NCI-H1436 (cell line): ENCODE measurements around the gene LRRC38.

Experiments used
- DNase-seq: peaks from one replicate; lab custom pipeline; 2025; lab: John Stamatoyannopoulos, UW

Gene LRRC38

DNA sequence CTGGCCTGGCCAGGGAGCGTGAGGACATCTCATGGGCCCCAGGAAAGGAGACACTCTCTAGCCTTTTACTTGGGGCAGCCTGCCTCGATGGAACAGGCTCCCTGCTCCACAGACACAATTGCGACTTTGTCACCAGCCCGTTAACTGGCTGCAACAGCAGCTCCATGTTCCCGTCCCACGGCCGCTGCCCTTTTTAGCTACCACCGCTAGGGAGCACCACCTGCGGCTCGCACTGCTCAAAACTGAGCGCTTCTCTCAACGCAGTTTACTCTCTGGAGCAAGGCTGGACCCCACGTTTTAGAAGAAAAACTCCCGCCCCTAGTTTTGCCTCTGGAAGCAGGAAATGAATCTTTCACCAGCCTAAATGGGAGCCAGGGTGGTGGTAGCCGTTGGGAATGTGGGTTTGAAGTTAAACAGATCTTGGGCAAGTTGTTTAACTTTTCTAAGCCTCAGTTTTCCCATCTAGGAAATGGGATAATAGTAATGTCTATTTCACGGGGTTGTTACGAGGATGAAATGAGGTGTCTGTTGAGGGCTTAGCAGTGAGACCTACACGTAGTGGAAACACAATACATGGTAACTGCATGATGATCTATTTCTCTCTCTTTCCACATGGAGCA, 3.5 kb upstream of the LRRC38 start:
- DNase-seq: no peak

DNA sequence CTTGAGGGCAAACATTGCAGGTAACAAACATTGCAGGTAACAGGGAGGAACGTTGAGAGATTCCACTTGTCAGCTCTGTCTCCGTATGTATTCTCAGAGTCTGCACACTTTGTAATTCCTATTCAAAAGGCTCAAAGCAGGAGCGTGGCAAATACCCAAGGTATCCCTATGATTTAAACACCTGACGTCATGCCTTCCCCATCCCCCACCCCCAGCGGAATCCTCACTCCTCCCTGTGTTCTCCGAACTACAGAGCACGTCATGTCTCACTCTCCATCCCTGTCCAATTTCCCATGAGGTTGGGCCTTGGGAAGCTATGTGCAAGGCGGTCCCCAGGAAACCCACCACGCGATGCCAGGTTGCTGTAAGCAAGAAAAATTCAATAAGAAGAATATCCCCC, 2.8 kb upstream of the LRRC38 start:
- DNase-seq: no peak

DNA sequence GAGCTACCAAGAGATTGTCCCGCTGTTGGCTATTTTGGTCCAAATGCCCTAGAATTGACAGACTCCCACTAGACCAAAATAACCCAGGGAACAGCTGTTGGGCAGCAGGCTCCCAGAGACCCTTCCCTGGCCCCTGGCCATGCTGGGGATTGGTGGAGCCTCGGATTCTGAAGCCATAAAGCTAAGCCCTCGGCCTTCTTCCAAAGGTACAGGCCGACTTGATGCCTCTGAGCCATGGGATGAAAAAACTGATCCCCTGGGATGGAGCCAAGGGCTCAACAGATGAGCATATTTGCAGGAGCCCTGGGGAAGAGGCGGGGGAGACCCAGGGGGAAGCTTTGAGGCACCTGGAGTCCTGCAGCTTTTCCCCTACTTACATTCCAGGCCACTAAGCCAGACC, 1.0 kb upstream of the LRRC38 start:
- no peak for DNase-seq

DNA sequence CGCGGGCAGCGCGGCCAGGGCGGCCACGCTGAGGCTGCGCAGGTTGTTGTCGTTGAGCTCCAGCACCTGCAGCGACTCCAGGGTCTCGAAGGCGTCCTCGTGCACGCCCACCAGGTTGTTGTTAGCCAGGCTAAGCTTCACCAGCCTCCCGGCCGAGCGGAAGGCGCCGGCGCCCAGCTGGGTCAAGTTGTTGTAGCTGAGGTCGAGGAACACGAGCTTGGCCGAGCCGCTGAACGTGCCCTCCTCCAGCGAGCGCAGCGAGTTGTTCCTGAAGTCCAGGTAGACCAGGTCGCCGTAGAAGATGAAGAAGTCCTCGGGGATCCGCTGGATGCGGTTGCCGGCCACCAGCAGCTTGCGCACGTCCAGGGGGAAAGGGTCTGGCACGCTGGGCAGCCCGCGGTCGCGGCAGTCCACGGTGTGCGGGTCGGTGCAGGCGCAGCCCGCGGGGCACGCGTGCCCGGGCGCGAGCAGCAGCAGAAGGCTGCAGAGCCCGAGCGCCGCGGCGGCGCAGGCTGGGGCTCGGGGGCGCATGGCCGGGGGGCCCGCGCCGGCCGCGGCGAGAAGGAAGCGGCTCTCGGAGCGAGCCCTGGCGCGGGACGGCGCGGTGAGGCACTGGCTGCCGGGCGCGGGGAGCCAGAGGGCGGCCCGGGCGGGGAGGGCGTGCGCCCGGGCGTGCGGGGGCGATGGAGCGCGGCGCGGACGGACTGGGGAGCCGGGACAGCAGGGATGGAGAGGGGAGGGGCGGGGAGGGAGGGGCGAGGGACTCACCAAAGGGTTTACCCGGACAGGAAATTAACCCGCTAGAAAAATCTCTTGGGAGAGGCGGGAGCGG, 524 bp downstream of the LRRC38 start:
- DNase-seq: no peak

DNA sequence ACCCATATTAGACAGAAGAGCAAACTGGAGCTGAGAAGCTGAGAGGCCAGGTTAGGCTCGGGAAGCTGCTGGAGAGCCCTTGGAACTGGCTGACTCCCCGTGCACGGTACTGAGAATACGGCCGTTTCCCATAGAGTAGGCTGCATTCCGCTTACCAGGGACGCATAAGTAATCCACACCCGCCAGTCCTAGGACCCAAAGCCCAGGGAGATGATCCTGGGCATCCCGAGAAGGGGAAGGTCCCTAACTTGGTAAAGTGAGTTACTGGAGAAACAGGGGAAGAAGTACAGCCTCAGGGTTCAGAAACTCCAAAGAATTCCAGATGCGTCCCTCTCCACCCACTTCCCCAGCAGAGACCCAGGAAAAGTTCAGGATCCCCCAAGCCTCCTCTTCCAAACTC, 1.3 kb downstream of the LRRC38 start:
- DNase-seq: no peak

DNA sequence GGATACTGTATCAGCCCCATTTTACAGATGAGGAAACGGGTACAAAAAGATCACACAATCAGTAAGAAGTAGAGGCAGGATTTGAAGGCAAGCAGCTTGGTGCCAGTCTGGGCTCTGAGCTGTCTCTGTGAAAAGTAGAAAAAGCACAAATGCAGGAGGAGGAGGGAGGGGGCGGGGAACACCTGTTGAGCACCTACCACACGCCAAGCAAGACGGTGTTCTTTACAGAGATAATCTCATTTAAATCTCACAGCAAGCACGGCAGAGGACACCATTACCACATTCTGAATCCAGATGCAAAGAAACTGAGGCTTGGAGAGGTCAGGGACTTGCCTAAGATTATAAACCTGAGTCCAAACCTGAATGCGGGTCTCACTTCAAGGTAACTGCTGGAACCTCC, 3.3 kb downstream of the LRRC38 start:
- no peak for DNase-seq

DNA sequence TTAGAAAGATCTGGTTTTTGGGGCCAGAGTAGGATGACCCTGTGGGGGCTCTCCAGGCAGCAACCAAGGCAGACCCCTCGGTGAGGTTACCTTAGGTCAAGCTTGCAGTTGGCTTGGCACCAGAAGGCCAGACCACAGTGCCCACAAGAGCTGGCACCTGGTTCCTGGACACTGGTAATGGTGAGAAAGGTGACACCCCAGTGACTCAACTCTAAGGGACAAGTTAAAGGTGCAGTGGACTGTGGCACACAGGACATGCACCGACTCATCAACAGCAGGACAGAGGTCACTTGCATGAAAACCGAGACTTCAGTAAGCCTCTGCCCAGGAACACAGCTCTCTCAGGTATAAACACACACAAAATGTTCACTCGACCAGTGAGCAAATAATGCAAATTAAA, 6.7 kb downstream of the LRRC38 start:
- DNase-seq: no peak

DNA sequence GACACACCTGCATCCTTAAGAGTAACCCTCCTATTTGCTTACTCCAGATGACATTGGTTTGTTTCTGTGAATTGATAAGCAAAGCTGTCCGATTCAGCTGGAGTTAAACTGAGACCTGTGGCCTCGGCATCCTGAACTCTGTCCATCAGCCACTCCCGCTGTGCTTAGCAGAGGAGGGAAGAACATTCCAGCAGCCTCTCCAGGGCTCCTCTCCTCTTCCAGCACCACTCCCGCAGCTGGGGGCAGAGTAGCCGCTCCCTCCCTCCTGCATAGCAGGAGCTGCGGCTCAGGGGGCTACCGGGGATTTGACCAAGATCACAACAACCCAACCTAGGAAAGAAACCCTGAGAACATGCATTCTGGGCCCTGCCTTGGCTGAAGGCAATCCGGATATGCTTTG, 8.8 kb downstream of the LRRC38 start:
- no peak for DNase-seq

DNA sequence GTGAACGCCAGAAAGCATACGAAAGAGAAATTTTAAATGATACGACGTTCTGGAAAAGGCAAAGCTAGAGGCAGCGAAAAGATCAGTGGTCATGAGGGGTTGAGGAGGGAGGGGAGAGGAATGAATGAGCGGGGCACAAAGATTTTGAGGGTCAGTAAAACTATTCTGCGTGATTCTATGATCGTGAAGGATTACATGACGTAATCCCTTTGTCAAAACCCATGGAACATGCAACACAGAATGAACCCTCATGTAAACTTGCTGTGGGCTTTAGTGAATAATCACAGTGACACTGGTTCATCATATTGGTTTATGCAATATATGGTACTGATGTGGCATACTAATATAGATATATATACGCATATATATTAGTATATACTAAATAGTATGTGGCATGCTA, 13.0 kb downstream of the LRRC38 start:
- no peak for DNase-seq

DNA sequence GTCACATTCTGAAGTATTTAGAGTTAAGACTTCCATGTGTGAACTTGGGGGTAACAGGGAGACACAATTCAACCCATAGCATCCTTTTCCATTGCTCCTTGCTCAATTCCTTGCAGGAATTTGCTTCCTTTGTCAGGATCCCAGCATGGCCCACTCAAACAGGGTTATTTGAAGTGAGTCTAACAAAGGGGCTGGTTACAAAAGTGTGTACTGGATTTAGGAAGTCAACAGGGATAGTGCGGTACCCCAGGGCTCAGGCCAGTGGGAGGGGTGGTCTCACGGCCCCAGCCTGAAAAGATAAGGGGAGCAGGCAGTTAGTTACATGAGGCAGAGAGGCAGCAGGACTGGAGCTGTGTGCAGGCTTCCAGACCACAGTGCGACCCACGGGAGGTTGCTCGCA, 14.4 kb downstream of the LRRC38 start:
- DNase-seq: no peak

DNA sequence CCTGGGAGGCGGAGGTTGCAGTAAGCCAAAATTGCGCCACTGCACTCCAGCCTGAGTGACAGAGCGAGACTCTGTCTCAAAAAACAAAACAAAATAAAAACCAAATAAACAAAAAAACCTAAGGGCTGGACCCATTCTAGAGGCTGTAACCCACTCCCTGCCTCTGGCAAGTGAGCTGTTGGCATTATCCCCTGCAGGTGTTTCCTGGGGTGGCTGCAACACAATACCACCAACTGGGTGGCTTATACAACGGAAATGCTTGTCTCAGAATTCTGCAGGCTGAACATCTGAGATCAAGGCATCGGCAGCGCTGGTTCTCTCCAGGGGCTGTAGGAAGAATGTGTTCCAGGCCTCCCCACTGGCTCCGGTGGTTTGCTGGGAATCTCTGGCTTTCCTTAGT, 15.2 kb downstream of the LRRC38 start:
- no peak for DNase-seq

DNA sequence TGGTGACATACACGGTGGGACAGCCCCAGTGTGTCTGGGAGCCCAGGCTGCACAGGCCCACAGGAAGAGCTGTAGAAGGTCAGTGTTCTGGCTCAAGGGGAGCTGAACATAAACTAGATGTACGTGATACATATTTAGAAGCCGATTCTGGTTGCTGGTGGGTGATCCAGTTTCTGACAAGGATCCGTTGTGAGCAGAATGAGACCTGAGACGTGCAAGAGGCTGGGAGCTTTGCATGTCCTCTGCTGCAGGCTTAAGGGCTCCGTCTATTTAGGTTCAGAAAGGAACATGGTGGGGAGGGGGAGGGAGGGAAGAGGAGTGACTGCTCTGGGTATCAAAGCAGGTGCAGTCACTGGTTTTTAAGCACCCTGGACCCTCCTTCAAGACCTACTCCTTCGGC, 18.6 kb downstream of the LRRC38 start:
- no peak for DNase-seq

DNA sequence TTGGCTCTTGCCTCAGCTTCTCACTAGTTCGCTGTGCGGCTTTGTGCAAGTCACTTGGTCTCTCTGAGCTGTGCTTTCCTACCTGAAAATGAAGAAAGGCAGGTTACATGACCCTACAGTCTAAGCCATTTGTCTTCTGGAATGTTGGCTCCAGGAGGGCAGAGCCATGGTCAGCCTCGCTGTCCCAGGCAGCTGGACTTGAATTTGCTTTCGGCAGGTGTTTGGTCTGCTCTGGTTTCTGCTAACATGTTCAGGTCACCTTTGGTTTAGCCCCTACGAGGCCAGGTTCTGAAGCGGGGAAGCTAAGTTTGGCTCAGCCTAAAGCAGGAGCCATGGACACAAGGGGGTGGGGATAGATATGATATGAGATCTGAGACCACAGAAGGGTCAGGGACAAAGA, 19.1 kb downstream of the LRRC38 start:
- DNase-seq: no peak

DNA sequence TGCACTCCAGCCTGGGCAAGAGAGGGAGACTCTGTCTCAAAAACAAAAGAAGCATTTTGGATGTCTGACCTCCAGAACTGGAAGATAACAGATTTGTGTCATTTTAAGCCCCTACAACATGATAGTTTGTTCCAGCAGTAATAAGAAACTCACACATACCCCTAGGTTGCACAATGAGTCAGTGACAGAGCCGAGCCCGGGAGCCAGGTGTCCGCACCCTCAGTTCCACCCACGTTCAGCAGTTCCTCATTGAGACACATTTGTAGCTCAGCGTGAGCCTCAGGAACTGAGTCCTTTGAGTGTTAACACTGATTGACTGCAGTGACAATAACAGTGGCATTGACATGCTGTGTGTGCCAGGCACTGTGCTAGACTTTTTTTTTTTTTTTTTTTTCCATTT, 19.8 kb downstream of the LRRC38 start:
- no peak for DNase-seq

DNA sequence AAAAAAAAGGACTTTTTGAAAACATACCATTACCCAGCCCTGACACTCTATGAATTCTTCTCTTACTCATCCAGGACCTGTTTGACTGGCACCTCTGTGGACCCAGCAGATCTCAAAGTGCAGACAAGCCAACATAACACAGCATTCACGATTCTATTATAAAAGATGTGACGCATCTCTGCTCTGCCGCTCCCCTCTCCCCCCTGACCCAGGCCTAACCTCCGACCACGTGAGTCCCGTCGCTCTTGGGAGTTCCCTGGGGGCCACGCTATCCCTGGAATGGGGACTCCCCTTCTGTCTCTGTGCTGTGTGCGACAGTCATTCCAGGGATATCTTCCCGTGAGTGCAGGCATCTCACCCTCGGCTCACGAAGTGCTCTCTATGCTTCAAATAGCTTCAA, 21.1 kb downstream of the LRRC38 start:
- DNase-seq: no peak

DNA sequence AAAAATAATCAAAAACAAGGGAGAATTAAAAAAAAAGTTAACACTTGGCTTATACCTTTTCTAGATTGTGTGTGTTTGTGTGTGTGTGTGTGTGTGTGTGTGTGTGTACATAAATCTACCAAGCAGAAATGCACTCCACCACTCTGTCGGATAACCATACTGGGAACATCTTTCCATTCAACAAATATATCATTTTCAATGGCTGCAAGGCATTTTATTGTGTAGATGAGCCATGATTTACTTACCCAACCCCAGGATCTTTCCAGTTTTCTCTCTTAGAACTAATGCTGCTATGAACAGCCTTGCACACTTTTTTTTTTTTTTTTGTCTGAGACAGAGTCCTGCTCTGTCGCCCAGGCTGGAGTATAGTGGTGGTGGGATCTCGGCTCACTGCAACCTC, 25.8 kb downstream of the LRRC38 start:
- no peak for DNase-seq

DNA sequence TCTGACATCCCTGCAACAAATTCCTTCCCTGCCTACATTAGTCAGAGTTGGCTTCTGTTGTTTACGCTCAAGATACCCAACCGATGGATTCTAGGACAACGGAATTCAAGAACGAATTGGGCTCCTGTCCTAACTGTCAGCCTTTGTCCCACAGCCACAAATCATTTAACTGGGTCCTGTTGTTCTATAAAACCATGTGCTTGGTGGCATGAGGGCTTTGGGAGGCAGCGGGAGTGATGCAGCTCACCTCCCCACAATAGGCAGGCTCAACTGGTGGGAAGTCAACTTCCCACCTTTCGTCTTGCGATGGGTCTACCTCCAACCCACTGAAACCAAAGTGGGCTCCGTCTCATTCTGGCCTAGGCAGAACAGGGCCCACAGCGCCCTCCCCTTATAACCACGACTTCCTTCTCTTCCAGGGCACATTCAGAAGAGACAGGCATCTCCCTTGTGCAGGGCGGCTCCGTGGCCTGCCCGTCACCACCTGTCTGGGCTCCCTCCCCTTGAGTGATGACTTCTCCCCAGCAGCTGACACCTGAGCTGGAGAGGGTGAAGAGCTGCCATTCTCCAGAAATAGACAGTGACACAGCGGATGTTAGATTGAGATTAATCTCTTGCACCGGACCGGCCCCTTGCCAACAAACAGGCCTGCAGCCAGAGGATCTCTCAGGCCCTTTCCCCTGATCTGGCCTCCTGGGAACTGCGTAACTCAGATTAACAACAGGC, 26.5 kb downstream of the LRRC38 start:
- DNase-seq: no peak

DNA sequence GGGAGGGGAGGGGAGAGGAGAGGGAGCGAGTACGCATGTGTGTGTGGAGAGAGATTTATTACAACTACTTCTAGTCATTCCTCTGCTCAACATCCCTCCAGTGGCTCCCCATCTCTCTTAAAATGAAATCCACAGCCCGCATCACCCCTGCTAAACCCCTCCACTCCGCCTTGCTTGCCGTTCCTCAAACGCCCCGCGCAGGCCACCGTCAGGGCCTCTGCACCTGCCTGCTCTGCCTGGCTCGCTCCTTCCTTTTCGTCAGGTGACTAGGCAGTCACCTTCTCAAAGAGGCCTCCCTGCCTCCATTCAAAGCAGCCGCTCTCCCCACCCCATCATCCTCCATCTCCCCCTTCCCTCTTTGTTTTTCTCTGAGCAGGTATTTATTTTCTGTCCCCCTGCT, 29.9 kb downstream of the LRRC38 start:
- no peak for DNase-seq

DNA sequence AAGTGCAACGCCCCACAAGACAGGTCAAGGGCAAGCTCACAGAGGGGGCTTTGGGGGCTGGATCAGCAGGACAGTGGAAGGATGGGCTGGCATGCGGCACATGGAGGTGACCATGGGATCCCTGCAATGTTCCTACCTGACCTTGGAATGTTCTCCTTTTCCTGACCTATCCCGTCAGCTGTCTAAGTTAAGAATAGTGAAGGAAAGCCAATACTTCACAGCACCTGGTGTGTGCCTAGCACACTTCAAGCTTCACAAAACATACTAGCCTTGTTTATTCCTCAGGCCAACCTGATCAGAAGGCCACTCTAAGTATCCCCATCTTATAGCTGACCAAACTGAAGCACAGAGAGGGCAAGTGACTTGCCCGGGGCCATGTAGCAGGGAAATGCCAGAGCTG, 31.2 kb downstream of the LRRC38 start:
- no peak for DNase-seq

DNA sequence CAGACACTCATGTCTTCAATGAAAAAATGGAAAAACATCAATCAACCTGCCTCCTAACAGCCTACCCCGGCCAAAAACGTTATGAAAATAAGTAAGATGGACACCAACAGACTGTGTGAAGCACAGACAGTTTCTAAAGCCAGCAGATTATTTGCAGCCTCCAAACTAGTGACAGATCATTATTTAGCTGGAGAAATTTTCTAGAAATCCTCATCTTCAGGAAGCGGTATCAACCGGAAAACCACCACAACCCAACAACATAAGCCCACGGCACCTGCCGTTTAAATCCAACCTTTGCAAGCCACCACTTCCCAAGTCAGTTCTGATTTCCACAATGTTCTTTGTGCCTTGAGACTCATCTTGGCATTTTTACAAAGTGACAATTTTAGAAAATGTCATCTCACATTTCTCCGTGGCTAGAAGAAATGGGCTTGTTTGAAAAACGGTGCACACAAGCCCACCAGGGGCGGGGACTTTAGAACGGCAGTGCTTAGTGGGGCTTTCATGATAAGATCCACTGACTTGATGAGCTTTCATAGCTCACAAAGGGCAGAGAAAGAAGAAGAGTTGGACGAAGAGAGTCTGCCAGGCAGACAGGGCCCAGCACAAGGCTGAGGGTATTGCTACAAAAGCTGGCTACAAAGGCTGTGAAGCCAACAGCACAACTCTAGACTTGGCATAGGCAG, 34.5 kb downstream of the LRRC38 start:
- no peak for DNase-seq

DNA sequence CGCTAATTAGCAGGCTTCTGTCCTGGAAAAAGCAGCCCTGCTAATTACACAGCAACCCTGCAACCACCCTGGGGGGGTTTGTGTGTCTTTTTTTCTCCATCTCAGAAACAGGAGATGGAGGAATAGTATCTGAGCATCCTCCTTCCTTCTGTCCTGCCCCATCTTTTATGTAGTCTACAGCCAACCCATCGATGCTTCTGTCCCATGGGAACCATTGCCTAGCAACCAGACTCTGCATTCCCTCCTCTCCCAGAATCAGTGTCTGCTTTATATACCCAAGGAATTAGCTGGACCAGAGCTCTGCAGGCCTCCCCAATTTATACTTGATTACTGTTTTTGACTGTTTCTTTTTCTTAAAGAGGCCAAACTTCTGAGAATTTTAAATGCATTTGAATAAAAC, 35.1 kb downstream of the LRRC38 start:
- DNase-seq: no peak

DNA sequence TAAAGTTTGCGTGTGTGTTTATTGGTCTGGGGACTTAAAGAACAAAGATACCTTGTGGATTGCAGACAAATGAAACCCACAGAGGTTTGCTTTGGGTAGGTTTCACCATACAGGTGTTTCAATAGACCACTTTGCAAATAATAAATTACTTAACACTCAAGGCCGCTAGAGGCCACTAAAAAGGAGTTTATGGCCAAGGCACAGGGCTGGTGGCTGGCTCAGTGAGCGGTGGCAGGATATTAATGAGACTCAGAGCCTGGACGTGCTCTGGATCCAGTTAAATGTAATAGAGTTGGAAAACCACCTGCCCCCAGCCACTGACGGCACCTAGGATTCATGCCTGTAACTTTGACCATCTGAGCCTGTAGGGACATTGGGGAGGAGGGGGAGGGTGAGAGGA, 44.5 kb downstream of the LRRC38 start:
- no peak for DNase-seq

DNA sequence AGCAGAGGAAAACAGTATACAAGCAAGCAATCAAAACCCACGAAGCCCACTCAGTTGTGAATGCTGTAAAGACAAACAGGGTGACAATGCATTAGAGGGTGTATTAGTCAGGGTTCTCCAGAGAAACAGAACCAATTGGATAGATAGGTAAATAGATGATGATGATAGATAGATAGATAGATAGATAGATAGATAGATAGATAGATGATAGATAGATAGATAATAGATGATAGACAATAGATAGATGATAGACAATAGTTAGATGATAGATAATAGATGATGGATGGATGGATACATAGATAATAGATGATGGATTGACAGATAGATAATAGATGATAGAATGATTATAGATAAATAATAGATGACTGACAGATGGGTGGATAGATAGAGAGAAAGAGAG, 48.3 kb downstream of the LRRC38 start:
- DNase-seq: no peak
